SK-N-SH treated with all-trans-retinoic acid at 6 μM for 48 hours (cell line): ENCODE measurements around the gene SPOP.

Source experiments
- ATAC-seq: fragments of 200-7000 bp; cut with Tn5 transposase; 3 replicates; pipeline ENCODE4 v1.9.1; 2020; ENCODE audit warnings: mild to moderate bottlenecking, moderate library complexity
- ARNTL ChIP-seq: fragments of 450-650 bp; formaldehyde crosslinking; IDR thresholded peaks from 2 replicates; pipeline ENCODE4 v1.5.0; 2020; ENCODE audit warnings: low read depth, mild to moderate bottlenecking, moderate library complexity, borderline replicate concordance
- BACH2 ChIP-seq: fragments of 250-450 bp; sonication (Bioruptor Pico); IDR thresholded peaks from 2 replicates; pipeline ENCODE4 v1.9.0; 2021; ENCODE audit warnings: mild to moderate bottlenecking, borderline replicate concordance
- CSDC2 ChIP-seq: fragments of 250-450 bp; sonication (Bioruptor Pico); IDR thresholded peaks from 2 replicates; pipeline ENCODE4 v1.5.0; 2020; ENCODE audit warnings: mild to moderate bottlenecking, moderate library complexity
- ESRRG ChIP-seq: fragments of 250-450 bp; sonication (Bioruptor Pico); IDR thresholded peaks from 2 replicates; pipeline ENCODE4 v1.6.1; 2021; ENCODE audit warnings: mild to moderate bottlenecking
- GLIS3 ChIP-seq: fragments of 250-450 bp; sonication (Bioruptor Pico); IDR thresholded peaks from 2 replicates; pipeline ENCODE4 v1.5.0; 2020; ENCODE audit warnings: mild to moderate bottlenecking, moderate library complexity
- ISL1 ChIP-seq: fragments of 250-450 bp; sonication (Bioruptor Pico); IDR thresholded peaks from 2 replicates; pipeline ENCODE4 v2.1.2; 2022; ENCODE audit warnings: mild to moderate bottlenecking, moderate library complexity
- OSR1 ChIP-seq: fragments of 250-450 bp; sonication (Bioruptor Pico); IDR thresholded peaks from 2 replicates; pipeline ENCODE4 v1.8.0; 2022; ENCODE audit warnings: moderate library complexity, mild to moderate bottlenecking, inconsistent platforms
- PPARA ChIP-seq: fragments of 250-450 bp; sonication (Bioruptor Pico); IDR thresholded peaks from 2 replicates; pipeline ENCODE4 v1.5.0; 2020; ENCODE audit warnings: mild to moderate bottlenecking, borderline replicate concordance
- RARB ChIP-seq: fragments of 250-450 bp; sonication (Bioruptor Pico); IDR thresholded peaks from 2 replicates; pipeline ENCODE4 v1.8.0; 2021; ENCODE audit warnings: mild to moderate bottlenecking, moderate library complexity
- SNAI2 ChIP-seq: fragments of 250-450 bp; sonication (Bioruptor Pico); IDR thresholded peaks from 2 replicates; pipeline ENCODE4 v1.5.0; 2020; ENCODE audit warnings: mild to moderate bottlenecking, moderate library complexity
- TCF4 ChIP-seq: fragments of 250-450 bp; sonication (Bioruptor Pico); IDR thresholded peaks from 2 replicates; pipeline ENCODE4 v1.8.0; 2021; ENCODE audit warnings: mild to moderate bottlenecking, moderate library complexity, borderline replicate concordance
- TOX ChIP-seq: fragments of 250-450 bp; sonication (Bioruptor Pico); IDR thresholded peaks from 2 replicates; pipeline ENCODE4 v1.8.0; 2021; ENCODE audit warnings: mild to moderate bottlenecking, moderate library complexity, borderline replicate concordance
- ZC3H10 ChIP-seq: fragments of 250-450 bp; sonication (Bioruptor Pico); IDR thresholded peaks from 2 replicates; pipeline ENCODE4 v1.5.1; 2021; ENCODE audit warnings: mild to moderate bottlenecking, moderate library complexity
- ZNF565 ChIP-seq: fragments of 450-650 bp; formaldehyde crosslinking; conservative IDR thresholded peaks from 2 replicates; pipeline ENCODE4 v1.5.0; 2020; ENCODE audit warnings: low read depth, mild to moderate bottlenecking, moderate library complexity
- ZNF8 ChIP-seq: fragments of 450-650 bp; formaldehyde crosslinking; IDR thresholded peaks from 2 replicates; pipeline ENCODE4 v1.5.0; 2020; ENCODE audit warnings: mild to moderate bottlenecking, moderate library complexity
- TF ChIP-seq, protein P1 (sequence below): fragments of 250-450 bp; sonication (Bioruptor Pico); IDR thresholded peaks from 2 replicates; pipeline ENCODE4 v1.8.0; 2020; ENCODE audit warnings: mild to moderate bottlenecking, moderate library complexity, borderline replicate concordance
- TF ChIP-seq, protein P2 (sequence below): fragments of 250-450 bp; sonication (Bioruptor Pico); IDR thresholded peaks from 2 replicates; pipeline ENCODE4 v1.5.0; 2020; ENCODE audit warnings: mild to moderate bottlenecking, moderate library complexity
- TF ChIP-seq, protein P3 (sequence below): fragments of 250-450 bp; sonication (Bioruptor Pico); IDR thresholded peaks from 2 replicates; pipeline ENCODE4 v1.8.0; 2021; ENCODE audit warnings: low read depth, mild to moderate bottlenecking, moderate library complexity, borderline replicate concordance
- TF ChIP-seq, protein P4 (sequence below): fragments of 250-450 bp; sonication (Bioruptor Pico); IDR thresholded peaks from 2 replicates; pipeline ENCODE4 v1.5.1; 2021; ENCODE audit warnings: mild to moderate bottlenecking, moderate library complexity
- TF ChIP-seq, protein P5 (sequence below): fragments of 250-450 bp; sonication (Bioruptor Pico); IDR thresholded peaks from 2 replicates; pipeline ENCODE4 v1.5.1; 2020; ENCODE audit warnings: low read depth, mild to moderate bottlenecking, moderate library complexity

Gene SPOP

DNA sequence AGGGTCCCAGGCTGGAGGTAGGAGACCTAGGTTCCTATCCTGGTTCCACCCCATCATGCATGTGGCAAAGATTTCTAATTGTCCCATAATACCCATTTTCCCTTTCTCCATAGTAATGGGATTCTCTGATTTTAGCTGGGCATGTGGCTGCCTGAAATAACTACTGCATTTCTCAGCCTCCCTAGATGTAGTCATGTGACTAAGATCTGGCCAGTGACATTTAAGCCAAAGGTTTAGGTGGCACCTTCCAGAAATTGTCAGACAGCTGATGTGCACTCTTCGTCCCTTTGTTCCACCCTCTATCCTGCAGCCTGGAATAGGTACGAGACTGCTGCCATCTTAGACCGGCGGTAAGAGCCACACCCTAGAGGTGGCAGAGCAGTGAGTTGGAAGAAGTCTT lies 94.0 kb downstream of the SPOP start:
- TF ChIP-seq, protein P1, sequence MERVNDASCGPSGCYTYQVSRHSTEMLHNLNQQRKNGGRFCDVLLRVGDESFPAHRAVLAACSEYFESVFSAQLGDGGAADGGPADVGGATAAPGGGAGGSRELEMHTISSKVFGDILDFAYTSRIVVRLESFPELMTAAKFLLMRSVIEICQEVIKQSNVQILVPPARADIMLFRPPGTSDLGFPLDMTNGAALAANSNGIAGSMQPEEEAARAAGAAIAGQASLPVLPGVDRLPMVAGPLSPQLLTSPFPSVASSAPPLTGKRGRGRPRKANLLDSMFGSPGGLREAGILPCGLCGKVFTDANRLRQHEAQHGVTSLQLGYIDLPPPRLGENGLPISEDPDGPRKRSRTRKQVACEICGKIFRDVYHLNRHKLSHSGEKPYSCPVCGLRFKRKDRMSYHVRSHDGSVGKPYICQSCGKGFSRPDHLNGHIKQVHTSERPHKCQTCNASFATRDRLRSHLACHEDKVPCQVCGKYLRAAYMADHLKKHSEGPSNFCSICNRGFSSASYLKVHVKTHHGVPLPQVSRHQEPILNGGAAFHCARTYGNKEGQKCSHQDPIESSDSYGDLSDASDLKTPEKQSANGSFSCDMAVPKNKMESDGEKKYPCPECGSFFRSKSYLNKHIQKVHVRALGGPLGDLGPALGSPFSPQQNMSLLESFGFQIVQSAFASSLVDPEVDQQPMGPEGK, result no peak
- TF ChIP-seq OSR1 (CRISPR knock-in tag), result no peak
- TF ChIP-seq, protein P2, sequence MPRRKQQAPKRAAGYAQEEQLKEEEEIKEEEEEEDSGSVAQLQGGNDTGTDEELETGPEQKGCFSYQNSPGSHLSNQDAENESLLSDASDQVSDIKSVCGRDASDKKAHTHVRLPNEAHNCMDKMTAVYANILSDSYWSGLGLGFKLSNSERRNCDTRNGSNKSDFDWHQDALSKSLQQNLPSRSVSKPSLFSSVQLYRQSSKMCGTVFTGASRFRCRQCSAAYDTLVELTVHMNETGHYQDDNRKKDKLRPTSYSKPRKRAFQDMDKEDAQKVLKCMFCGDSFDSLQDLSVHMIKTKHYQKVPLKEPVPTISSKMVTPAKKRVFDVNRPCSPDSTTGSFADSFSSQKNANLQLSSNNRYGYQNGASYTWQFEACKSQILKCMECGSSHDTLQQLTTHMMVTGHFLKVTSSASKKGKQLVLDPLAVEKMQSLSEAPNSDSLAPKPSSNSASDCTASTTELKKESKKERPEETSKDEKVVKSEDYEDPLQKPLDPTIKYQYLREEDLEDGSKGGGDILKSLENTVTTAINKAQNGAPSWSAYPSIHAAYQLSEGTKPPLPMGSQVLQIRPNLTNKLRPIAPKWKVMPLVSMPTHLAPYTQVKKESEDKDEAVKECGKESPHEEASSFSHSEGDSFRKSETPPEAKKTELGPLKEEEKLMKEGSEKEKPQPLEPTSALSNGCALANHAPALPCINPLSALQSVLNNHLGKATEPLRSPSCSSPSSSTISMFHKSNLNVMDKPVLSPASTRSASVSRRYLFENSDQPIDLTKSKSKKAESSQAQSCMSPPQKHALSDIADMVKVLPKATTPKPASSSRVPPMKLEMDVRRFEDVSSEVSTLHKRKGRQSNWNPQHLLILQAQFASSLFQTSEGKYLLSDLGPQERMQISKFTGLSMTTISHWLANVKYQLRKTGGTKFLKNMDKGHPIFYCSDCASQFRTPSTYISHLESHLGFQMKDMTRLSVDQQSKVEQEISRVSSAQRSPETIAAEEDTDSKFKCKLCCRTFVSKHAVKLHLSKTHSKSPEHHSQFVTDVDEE (CRISPR knock-in tag), result no peak
- TF ChIP-seq GLIS3, result no peak
- TF ChIP-seq TCF4, result no peak
- TF ChIP-seq ZC3H10 (CRISPR knock-in tag), result no peak
- no peak for TF ChIP-seq BACH2 (CRISPR knock-in tag)
- no peak for TF ChIP-seq PPARA (CRISPR knock-in tag)
- no peak for TF ChIP-seq RARB (CRISPR knock-in tag)
- no peak for TF ChIP-seq ISL1 (CRISPR knock-in tag)
- no peak for TF ChIP-seq CSDC2 (CRISPR knock-in tag)
- TF ChIP-seq, protein P3, sequence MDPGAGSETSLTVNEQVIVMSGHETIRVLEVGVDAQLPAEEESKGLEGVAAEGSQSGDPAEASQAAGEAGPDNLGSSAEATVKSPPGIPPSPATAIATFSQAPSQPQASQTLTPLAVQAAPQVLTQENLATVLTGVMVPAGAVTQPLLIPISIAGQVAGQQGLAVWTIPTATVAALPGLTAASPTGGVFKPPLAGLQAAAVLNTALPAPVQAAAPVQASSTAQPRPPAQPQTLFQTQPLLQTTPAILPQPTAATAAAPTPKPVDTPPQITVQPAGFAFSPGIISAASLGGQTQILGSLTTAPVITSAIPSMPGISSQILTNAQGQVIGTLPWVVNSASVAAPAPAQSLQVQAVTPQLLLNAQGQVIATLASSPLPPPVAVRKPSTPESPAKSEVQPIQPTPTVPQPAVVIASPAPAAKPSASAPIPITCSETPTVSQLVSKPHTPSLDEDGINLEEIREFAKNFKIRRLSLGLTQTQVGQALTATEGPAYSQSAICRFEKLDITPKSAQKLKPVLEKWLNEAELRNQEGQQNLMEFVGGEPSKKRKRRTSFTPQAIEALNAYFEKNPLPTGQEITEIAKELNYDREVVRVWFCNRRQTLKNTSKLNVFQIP (CRISPR knock-in tag), result no peak
- TF ChIP-seq TOX (CRISPR knock-in tag), result no peak
- TF ChIP-seq ARNTL, result no peak
- TF ChIP-seq SNAI2 (CRISPR knock-in tag), result no peak
- TF ChIP-seq ZNF565 (CRISPR knock-in tag), result no peak
- TF ChIP-seq, protein P4, sequence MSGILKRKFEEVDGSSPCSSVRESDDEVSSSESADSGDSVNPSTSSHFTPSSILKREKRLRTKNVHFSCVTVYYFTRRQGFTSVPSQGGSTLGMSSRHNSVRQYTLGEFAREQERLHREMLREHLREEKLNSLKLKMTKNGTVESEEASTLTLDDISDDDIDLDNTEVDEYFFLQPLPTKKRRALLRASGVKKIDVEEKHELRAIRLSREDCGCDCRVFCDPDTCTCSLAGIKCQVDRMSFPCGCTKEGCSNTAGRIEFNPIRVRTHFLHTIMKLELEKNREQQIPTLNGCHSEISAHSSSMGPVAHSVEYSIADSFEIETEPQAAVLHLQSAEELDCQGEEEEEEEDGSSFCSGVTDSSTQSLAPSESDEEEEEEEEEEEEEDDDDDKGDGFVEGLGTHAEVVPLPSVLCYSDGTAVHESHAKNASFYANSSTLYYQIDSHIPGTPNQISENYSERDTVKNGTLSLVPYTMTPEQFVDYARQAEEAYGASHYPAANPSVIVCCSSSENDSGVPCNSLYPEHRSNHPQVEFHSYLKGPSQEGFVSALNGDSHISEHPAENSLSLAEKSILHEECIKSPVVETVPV (CRISPR knock-in tag), result no peak
- no peak for TF ChIP-seq ZNF8 (CRISPR knock-in tag)
- TF ChIP-seq, protein P5, sequence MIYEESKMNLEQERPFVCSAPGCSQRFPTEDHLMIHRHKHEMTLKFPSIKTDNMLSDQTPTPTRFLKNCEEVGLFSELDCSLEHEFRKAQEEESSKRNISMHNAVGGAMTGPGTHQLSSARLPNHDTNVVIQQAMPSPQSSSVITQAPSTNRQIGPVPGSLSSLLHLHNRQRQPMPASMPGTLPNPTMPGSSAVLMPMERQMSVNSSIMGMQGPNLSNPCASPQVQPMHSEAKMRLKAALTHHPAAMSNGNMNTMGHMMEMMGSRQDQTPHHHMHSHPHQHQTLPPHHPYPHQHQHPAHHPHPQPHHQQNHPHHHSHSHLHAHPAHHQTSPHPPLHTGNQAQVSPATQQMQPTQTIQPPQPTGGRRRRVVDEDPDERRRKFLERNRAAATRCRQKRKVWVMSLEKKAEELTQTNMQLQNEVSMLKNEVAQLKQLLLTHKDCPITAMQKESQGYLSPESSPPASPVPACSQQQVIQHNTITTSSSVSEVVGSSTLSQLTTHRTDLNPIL (CRISPR knock-in tag), result no peak
- no peak for ATAC-seq

DNA sequence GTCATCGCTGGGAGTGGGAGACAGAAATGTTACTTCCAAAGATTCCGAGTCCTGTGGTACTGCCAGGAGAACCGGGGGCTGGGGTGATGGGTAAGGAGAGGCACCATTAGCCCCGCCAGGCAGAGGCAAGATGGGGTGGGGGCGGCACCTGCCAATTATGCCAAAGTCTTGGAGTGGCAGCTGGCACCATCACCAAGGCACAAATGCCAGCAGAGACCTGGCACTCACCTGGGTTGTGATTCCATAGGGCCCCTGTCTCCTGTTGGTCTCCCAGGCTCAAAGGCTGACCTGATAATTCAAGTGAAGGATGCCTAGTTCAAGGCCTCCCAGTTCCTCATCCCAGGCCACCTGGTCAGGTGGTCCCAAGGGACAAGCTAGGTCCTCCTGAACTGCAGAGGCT lies 94.7 kb downstream of the SPOP start:
- TF ChIP-seq TOX (CRISPR knock-in tag) (no peak), OSR1 (CRISPR knock-in tag) (no peak), ESRRG (CRISPR knock-in tag) (no peak), ZNF8 (CRISPR knock-in tag) (no peak), ISL1 (CRISPR knock-in tag) (no peak), ZNF565 (CRISPR knock-in tag) (no peak), TCF4 (no peak), ZC3H10 (CRISPR knock-in tag) (no peak)
- TF ChIP-seq, protein P3 (CRISPR knock-in tag), result no peak
- TF ChIP-seq, protein P5 (CRISPR knock-in tag), result no peak
- TF ChIP-seq, protein P1, result no peak
- no peak for ATAC-seq
